IMR-90 (cell line): ENCODE measurements around the gene NDEL1. TPM values are rescaled to one million over a fixed set of nuclear protein-coding genes. Genes with fewer than 3 reads are reported as not detected.

ENCODE experiments used
- ATAC-seq: fragments of 200-7000 bp; cut with Tn5 transposase; 2 replicates; pipeline ENCODE4 v1.9.1; 2020; ENCODE audit warnings: low read depth, mild to moderate bottlenecking, moderate library complexity
- BruUV-seq: library from RNA; stranded (reverse); fragments of 400-500 nt; replicated peaks from 2 replicates; lab custom pipeline; 2021; lab: Mats Ljungman, UMichigan
- CTCF ChIA-PET: fragments of 300-600 bp; formaldehyde crosslinking; extraction: SDS; loops from one replicate; lab custom pipeline; 2021; ENCODE audit warnings: antibody characterized with exemption; lab: Yijun Ruan, JAX
- POLR2A ChIA-PET: fragments of 300-600 bp; sonication (Branson Sonifier 250); formaldehyde crosslinking; loops from one replicate; lab custom pipeline; 2022; ENCODE audit warnings: antibody characterized with exemption; ENCODE audit not compliant: unreplicated experiment; lab: Charles Lee
- DNase-seq: peaks from one replicate; pipeline ENCODE4 v3.0.0; 2013
- H2AFZ ChIP-seq: replicated peaks from 2 replicates; pipeline ENCODE3; 2013; ENCODE audit warnings: low read length, mild to moderate bottlenecking; ENCODE audit not compliant: poor library complexity
- H2AK5ac ChIP-seq: 2 replicates; pipeline ENCODE4 v1.6.1; 2013; ENCODE audit warnings: low read depth, low read length, inconsistent platforms
- H2AK9ac ChIP-seq: replicated peaks from 2 replicates; pipeline ENCODE3; 2013; ENCODE audit warnings: mild to moderate bottlenecking, low read depth, low read length, moderate library complexity; ENCODE audit not compliant: poor library complexity
- H2BK120ac ChIP-seq: 2 replicates; pipeline ENCODE4 v1.6.1; 2013; ENCODE audit warnings: low read depth, low read length, inconsistent platforms
- H2BK15ac ChIP-seq: 3 replicates; pipeline ENCODE4 v1.6.1; 2013; ENCODE audit warnings: low read depth, low read length, inconsistent platforms
- H2BK20ac ChIP-seq: 2 replicates; pipeline ENCODE4 v1.6.1; 2013; ENCODE audit warnings: low read depth, mild to moderate bottlenecking, inconsistent platforms, low read length, moderate library complexity
- H2BK5ac ChIP-seq: 2 replicates; pipeline ENCODE4 v1.6.1; 2013; ENCODE audit warnings: mild to moderate bottlenecking, low read depth, low read length, inconsistent platforms; ENCODE audit not compliant: poor library complexity, severe bottlenecking
- H3K14ac ChIP-seq: replicated peaks from 2 replicates; pipeline ENCODE4 v1.6.1; 2013; ENCODE audit warnings: low read depth, low read length, inconsistent platforms
- H3K18ac ChIP-seq: 2 replicates; pipeline ENCODE4 v1.6.1; 2013; ENCODE audit warnings: low read depth, low read length, control low read depth
- H3K23ac ChIP-seq: 2 replicates; pipeline ENCODE4 v1.6.1; 2013; ENCODE audit warnings: low read depth, low read length, inconsistent platforms
- H3K27ac ChIP-seq: 2 replicates; pipeline ENCODE4 v1.5.1; 2013; ENCODE audit warnings: mild to moderate bottlenecking, control low read depth, low read length; ENCODE audit not compliant: insufficient read depth
- H3K27me3 ChIP-seq: 2 replicates; pipeline ENCODE4 v1.6.1; 2013; ENCODE audit warnings: low read length; ENCODE audit not compliant: control insufficient read depth, insufficient read depth
- H3K36me3 ChIP-seq: 2 replicates; pipeline ENCODE4 v1.6.1; 2013; ENCODE audit warnings: low read length, mixed read lengths; ENCODE audit not compliant: control insufficient read depth, insufficient read depth
- H3K4ac ChIP-seq: 2 replicates; pipeline ENCODE4 v1.6.1; 2013; ENCODE audit warnings: low read depth, low read length, inconsistent platforms
- H3K4me1 ChIP-seq: 2 replicates; pipeline ENCODE4 v1.6.1; 2013; ENCODE audit warnings: low read length, mixed read lengths; ENCODE audit not compliant: control insufficient read depth, insufficient read depth
- H3K4me2 ChIP-seq: 2 replicates; pipeline ENCODE4 v1.6.1; 2013; ENCODE audit warnings: low read depth, mild to moderate bottlenecking, control low read depth, low read length, moderate library complexity
- H3K4me3 ChIP-seq: 2 replicates; pipeline ENCODE4 v1.5.1; 2013; ENCODE audit warnings: low read depth, mild to moderate bottlenecking, control low read depth, low read length, moderate library complexity; ENCODE audit not compliant: insufficient read depth
- H3K56ac ChIP-seq: 2 replicates; pipeline ENCODE4 v1.6.1; 2013; ENCODE audit warnings: low read length, inconsistent platforms; ENCODE audit not compliant: insufficient read depth; ENCODE audit errors: extremely low read depth
- H3K79me1 ChIP-seq, 2 experiments: 2 replicates each; pipeline ENCODE4 v1.6.1; 2013; ENCODE audit warnings: low read length in 2 of 2, inconsistent platforms in 1 of 2, low read depth in 1 of 2
- H3K9ac ChIP-seq: 2 replicates; pipeline ENCODE4 v1.6.1; 2013; ENCODE audit warnings: low read depth, low read length, control low read depth
- H3K9me1 ChIP-seq: 2 replicates; pipeline ENCODE4 v1.6.1; 2013; ENCODE audit warnings: low read length, inconsistent platforms; ENCODE audit not compliant: insufficient read depth
- H3K9me3 ChIP-seq: 2 replicates; pipeline ENCODE4 v1.6.1; 2013; ENCODE audit warnings: low read length; ENCODE audit not compliant: control insufficient read depth, insufficient read depth
- H4K20me1 ChIP-seq: 2 replicates; pipeline ENCODE4 v1.6.1; 2013; ENCODE audit warnings: low read length, inconsistent platforms; ENCODE audit not compliant: insufficient read depth
- H4K5ac ChIP-seq: 2 replicates; pipeline ENCODE4 v1.6.1; 2013; ENCODE audit warnings: mild to moderate bottlenecking, low read depth, low read length, control low read depth
- H4K8ac ChIP-seq, 2 experiments: 2 replicates each; pipeline ENCODE4 v1.6.1; 2013; ENCODE audit warnings: low read depth in 2 of 2, low read length in 2 of 2, control low read depth in 1 of 2, inconsistent platforms in 1 of 2
- H4K91ac ChIP-seq: 2 replicates; pipeline ENCODE4 v1.6.1; 2013; ENCODE audit warnings: low read depth, low read length, inconsistent platforms; ENCODE audit not compliant: insufficient read depth
- BHLHE40 ChIP-seq: fragments of 150-350 bp; IDR thresholded peaks from 2 replicates; pipeline ENCODE4 v1.6.1; 2016; ENCODE audit warnings: mild to moderate bottlenecking, low read depth, low read length
- FOS ChIP-seq: fragments of 150-350 bp; IDR thresholded peaks from 2 replicates; pipeline ENCODE4 v1.6.1; 2016; ENCODE audit warnings: low read depth, low read length
- MAFK ChIP-seq: IDR thresholded peaks from 2 replicates; pipeline ENCODE4 v1.6.1; 2012; ENCODE audit warnings: low read depth, low read length, improper control_type of control experiment
- MAZ ChIP-seq: IDR thresholded peaks from 2 replicates; pipeline ENCODE4 v1.6.1; 2012; ENCODE audit warnings: low read depth, mild to moderate bottlenecking, low read length, improper control_type of control experiment, moderate library complexity, borderline replicate concordance
- MXI1 ChIP-seq: IDR thresholded peaks from 2 replicates; pipeline ENCODE4 v1.6.1; 2012; ENCODE audit warnings: low read depth, mild to moderate bottlenecking, low read length, moderate library complexity, borderline replicate concordance
- NFE2L2 ChIP-seq: fragments of 150-350 bp; IDR thresholded peaks from 2 replicates; pipeline ENCODE4 v1.6.1; 2016; ENCODE audit warnings: low read depth, mild to moderate bottlenecking, low read length
- POLR2A ChIP-seq: IDR thresholded peaks from 2 replicates; pipeline ENCODE4 v1.6.1; 2012; ENCODE audit warnings: mild to moderate bottlenecking, low read depth, low read length
- RAD21 ChIP-seq: IDR thresholded peaks from 2 replicates; pipeline ENCODE4 v1.6.1; 2012; ENCODE audit warnings: low read length, improper control_type of control experiment
- RFX5 ChIP-seq: IDR thresholded peaks from 2 replicates; pipeline ENCODE4 v1.8.0; 2012; ENCODE audit warnings: low read depth, mild to moderate bottlenecking, low read length, moderate library complexity
- SMC3 ChIP-seq: fragments of 150-350 bp; IDR thresholded peaks from 2 replicates; pipeline ENCODE4 v1.6.1; 2016; ENCODE audit warnings: low read depth, mild to moderate bottlenecking, antibody characterized with exemption, low read length, moderate library complexity
- WGBS, 2 experiments: methylation state at CpG; one replicate each; pipeline versions ENCODE4 v1.1.5 to v1.1.7; 2013; ENCODE audit warnings: missing lambda C conversion rate in 2 of 2; ENCODE audit not compliant: insufficient read length in 1 of 2; ENCODE audit errors: extremely low coverage in 2 of 2; 5-methylcytosine and 5-hydroxymethylcytosine counted together
- dilution Hi-C: fragments of 300-500 bp; cut with HindIII; formaldehyde crosslinking; loops from one replicate; pipeline ENCODE4 v1.14.3; 2018; ENCODE audit warnings: low sequenced_read_pairs; ENCODE audit not compliant: unreplicated experiment
- in situ Hi-C: fragments of 300-500 bp; cut with MboI; formaldehyde crosslinking; loops from 3 replicates; pipeline ENCODE4 v1.14.3; 2019; ENCODE audit warnings: low sequenced_read_pairs, inconsistent platforms, mixed read lengths
- intact Hi-C: fragments of 100-400 bp; cut with micrococcal nuclease; formaldehyde crosslinking; loops from 2 replicates; pipeline ENCODE4 v1.10.0; 2022
- polyA plus RNA-seq, 3 experiments: library from polyadenylated mRNA; depleted of rRNA; stranded (reverse); fragments of >200 nt; gene quantifications; 2 replicates each; pipeline ENCODE4 v1.2.3, GENCODE V29; 2012; ENCODE audit warnings: low replicate concordance in 1 of 3
- total RNA-seq: library from RNA; depleted of rRNA; stranded (reverse); fragments of >200 nt; gene quantifications from 2 replicates; pipeline ENCODE4 v1.2.3, GENCODE V29; 2012
- TF ChIP-seq, protein P1 (sequence below): fragments of 150-350 bp; IDR thresholded peaks from 2 replicates; pipeline ENCODE4 v1.6.1; 2017; ENCODE audit warnings: mild to moderate bottlenecking, antibody characterized with exemption, low read length, low read depth
- TF ChIP-seq, protein P2 (sequence below): conservative IDR thresholded peaks from 2 replicates; pipeline ENCODE4 v1.5.1; 2012; ENCODE audit warnings: mild to moderate bottlenecking, low read depth, low read length, improper control_type of control experiment
- TF ChIP-seq, protein P3 (sequence below): fragments of 150-350 bp; IDR thresholded peaks from 2 replicates; pipeline ENCODE4 v1.6.1; 2016; ENCODE audit warnings: low read depth, mild to moderate bottlenecking, low read length, moderate library complexity, borderline replicate concordance

Gene NDEL1
- total and polyA plus RNA-seq, 2 of the 4 experiments (the other 2 are of a cell fraction), result 28.9 to 95.6 TPM

DNA sequence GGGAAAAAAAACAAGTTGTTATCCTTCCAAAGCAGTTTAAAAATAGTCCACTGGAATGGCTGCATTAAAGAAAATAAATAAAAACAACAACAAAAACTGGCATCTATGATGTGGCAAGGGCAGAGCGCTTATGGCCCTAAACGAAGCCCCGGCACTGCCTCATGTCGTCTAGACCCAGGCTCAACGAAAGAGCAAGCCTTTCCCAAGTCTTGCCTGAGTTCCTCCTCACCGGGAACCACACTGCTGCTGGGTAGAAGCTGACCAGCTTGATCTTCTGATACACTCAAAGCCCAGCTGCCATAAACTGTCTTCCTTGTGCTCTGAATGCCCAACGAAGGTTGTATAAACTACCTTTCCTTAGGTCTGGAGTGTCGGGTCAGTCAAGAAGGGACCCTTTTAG lies 37.0 kb downstream of the NDEL1 start:
- ChIA-PET POLR2A (no interaction called here), CTCF (interaction anchor here (0.6 kb wide), 1 partner anchor 11 kb away, joined by 3 read pairs; no protein-coding TSS in a partner anchor)
- H4K20me1 ChIP-seq, result peaks cover 53% of the 10 kb centered on the region
- H3K9me1 ChIP-seq, result 0 out of 2 replicates have a peak, but pooled peaks cover 5% of the 10 kb centered on the region
- BruUV-seq, result no TSS peak
- no peak overlapping the region for H3K14ac ChIP-seq
- no peak overlapping the region for H2BK20ac ChIP-seq
- DNase-seq (no peak), ATAC-seq (no peak)
- H2AK9ac ChIP-seq, result no peak overlapping the region
- TF ChIP-seq RAD21 (no peak), MXI1 (no peak), POLR2A (no peak), MAZ (no peak), RFX5 (no peak), NFE2L2 (no peak), SMC3 (no peak), MAFK (no peak), FOS (no peak), BHLHE40 (no peak)
- TF ChIP-seq, protein P1, sequence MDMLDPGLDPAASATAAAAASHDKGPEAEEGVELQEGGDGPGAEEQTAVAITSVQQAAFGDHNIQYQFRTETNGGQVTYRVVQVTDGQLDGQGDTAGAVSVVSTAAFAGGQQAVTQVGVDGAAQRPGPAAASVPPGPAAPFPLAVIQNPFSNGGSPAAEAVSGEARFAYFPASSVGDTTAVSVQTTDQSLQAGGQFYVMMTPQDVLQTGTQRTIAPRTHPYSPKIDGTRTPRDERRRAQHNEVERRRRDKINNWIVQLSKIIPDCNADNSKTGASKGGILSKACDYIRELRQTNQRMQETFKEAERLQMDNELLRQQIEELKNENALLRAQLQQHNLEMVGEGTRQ, result no peak
- TF ChIP-seq, protein P2, sequence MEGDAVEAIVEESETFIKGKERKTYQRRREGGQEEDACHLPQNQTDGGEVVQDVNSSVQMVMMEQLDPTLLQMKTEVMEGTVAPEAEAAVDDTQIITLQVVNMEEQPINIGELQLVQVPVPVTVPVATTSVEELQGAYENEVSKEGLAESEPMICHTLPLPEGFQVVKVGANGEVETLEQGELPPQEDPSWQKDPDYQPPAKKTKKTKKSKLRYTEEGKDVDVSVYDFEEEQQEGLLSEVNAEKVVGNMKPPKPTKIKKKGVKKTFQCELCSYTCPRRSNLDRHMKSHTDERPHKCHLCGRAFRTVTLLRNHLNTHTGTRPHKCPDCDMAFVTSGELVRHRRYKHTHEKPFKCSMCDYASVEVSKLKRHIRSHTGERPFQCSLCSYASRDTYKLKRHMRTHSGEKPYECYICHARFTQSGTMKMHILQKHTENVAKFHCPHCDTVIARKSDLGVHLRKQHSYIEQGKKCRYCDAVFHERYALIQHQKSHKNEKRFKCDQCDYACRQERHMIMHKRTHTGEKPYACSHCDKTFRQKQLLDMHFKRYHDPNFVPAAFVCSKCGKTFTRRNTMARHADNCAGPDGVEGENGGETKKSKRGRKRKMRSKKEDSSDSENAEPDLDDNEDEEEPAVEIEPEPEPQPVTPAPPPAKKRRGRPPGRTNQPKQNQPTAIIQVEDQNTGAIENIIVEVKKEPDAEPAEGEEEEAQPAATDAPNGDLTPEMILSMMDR, result no peak
- TF ChIP-seq, protein P3, sequence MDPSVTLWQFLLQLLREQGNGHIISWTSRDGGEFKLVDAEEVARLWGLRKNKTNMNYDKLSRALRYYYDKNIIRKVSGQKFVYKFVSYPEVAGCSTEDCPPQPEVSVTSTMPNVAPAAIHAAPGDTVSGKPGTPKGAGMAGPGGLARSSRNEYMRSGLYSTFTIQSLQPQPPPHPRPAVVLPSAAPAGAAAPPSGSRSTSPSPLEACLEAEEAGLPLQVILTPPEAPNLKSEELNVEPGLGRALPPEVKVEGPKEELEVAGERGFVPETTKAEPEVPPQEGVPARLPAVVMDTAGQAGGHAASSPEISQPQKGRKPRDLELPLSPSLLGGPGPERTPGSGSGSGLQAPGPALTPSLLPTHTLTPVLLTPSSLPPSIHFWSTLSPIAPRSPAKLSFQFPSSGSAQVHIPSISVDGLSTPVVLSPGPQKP, result no peak
- peaks cover 79% of the 10 kb centered on the region for H3K36me3 ChIP-seq
- no peak overlapping the region for H3K4ac ChIP-seq
- no peak overlapping the region for H3K4me3 ChIP-seq
- in situ Hi-C loops, result no loop called here
- H3K56ac ChIP-seq, result no peak overlapping the region
- H3K4me1 ChIP-seq, result no peaks in the 10 kb centered on the region
- intact Hi-C loops, result no loop called here
- no peaks in the 10 kb centered on the region for H3K9me3 ChIP-seq
- no peak overlapping the region for H4K91ac ChIP-seq
- H3K23ac ChIP-seq, result no peak overlapping the region
- H3K27ac ChIP-seq, result no peak overlapping the region
- no peak overlapping the region for H2BK120ac ChIP-seq
- H3K9ac ChIP-seq, result no peak overlapping the region
- no peak overlapping the region for H3K18ac ChIP-seq
- peaks cover 9 to 67% of the 10 kb centered on the region in 2 experiments; a peak in 3 of 4 replicates for H3K79me1 ChIP-seq
- no peak overlapping the region for H2BK15ac ChIP-seq
- no peaks in the 10 kb centered on the region for H3K27me3 ChIP-seq
- no peak overlapping the region for H2BK5ac ChIP-seq
- H4K5ac ChIP-seq, result no peak overlapping the region
- dilution Hi-C loops, result no loop called here
- H2AK5ac ChIP-seq, result no peak overlapping the region
- no peak overlapping the region for H2AFZ ChIP-seq
- no peak overlapping the region for H3K4me2 ChIP-seq
- WGBS, 2 experiments, result 94% methylated on average over 5 of the region's 8 CpGs; no CpG with 5 or more reads in 1 of the 2 experiments
- no peak overlapping the region for H4K8ac ChIP-seq
